GM18909 (cell line): ENCODE measurements around the gene CACNA1B.

ENCODE experiments used
- ATAC-seq: cut with Tn5 transposase; IDR thresholded peaks from one replicate; pipeline ENCODE4 v1.9.1; 2021; ENCODE audit warnings: mild to moderate bottlenecking; ENCODE audit not compliant: unreplicated experiment, poor library complexity

The CACNA1B gene

DNA sequence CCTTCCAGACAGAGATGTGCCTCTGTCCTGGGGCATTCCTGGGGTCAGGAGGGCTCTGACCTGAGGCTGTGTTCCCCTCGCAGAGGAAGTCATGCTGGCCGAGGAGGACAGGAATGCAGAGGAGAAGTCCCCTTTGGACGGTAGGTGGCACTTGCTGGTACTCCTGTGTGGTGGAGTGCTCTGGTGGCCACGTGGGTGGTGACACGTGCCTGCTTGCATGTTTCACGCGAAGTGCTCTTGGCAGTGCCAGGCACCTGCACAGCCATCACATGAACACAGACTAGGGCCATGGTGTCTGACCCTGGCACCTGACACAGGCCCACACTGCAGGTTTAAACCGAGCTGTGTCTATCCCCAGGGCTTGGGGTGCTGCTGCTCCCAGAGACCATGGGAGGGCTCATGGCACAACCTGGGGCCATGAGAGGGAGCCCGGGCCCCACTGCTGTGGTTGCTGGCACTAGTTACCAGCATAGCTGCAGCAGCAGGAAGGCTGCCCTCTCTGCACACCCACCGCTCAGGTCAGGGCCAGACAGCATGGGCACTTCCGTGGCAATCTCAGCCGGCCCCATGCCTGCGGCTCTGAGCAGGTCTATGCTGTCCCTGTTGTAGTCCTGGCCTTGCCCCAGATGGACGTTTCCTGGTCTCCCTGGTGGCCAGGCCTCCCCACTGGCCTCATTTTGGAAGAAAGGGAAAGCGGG is 79.3 kb downstream of the CACNA1B start:
- ATAC-seq = no peak

DNA sequence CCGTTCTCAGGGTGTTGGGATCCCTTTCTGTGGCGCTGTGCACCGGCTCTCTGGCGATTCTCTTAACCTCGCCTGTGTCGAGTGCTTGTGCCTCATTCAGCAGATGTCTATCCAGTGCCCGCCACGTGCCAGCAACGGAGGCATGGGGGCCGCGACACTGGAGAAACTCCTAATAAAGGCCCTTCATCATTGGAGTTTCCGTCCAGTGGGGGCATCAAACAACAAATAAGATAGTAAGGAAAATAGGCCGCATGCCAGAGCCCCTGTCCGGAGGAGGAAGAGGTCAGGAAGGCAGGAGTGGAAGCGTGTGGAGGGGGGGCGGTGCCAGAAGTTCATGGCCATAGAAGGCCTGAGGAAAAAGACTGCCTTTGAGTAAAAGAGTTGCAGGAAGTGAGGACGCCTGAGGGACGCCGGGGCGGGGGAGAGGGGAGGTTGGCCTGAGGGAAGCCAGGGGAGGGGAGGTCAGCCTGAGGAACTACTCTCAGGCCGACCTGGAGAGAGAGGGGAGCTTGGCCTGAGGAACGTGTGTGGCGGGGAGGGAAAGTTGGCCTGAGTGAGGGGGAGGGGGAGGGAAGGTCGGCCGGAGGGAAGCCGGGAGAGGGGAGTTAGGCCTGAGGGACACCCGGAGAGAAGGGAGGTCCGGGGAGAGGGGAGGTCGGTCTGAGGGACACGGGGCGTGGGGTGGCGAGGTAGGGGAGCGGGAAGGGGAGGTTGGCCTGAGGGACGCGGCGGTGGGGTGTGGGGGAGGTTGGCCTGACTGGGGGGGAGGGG is 82.2 kb downstream of the CACNA1B start:
- no peak for ATAC-seq

DNA sequence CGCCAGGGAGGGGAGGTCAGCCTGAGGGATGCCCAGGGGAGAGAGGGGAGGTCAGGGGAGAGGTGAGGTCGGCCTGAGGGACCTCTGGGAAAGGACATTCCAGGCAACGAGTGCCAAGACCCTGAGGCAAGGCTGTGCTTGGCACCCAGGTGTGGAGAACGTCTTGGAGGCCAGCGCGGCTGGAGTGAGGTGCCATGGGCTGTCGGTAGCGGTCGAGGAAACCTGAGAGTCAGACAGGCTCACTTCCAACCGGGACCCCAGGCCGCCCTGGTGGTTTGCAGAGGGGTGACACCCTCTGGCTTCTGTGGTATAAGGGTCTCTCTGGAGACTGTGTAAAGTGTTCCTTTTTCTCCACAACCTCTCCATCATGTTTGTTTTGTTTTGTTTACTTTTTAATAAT is 82.9 kb downstream of the CACNA1B start:
- no peak for ATAC-seq

DNA sequence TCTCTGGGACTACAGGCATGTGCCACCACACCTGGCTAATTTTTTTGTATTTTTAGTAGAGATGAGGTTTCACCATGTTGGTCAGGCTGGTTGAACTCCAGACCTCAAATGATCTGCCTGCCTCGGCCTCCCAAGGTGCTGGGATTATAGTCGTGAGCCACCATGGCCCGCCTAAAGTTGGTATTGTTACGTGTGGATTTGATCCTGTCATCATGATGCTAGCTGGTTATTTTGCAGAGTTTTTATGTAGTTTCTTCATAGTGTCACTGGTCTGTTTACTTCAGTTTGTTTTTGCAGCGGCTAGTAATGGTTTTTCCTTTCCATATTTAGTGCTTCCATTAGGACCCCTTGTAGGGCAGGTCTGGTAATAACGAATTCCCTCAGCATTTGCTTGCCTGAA is 85.9 kb downstream of the CACNA1B start:
- ATAC-seq = no peak

DNA sequence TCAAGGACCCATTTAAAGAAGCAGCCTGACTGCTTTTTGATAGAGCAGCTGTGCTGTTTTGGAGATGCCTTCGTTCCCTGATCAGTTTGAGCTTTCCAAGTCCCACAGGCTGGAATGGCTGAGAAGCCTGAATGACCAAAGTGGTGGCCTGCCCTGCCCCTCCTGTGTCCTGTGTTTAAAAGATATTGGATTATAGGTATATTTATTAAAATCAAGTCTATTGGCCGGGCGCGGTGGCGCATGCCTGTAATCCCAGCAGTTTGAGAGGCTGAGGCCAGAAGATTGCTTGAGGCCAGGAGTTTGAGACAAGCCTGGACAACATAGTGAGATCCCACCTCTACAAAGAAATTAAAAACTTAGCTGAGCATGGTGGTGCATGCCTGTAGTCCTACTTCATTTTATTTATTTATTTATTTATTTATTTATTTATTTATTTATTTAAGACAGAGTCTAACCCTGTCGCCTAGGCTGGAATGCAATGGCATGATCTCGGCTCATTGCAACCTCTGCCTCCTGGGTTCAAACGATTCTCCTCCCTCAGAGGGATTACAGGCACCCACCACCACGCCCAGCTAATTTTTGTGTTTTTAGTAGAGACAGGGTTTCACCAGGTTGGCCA is 87.7 kb downstream of the CACNA1B start:
- no peak for ATAC-seq

DNA sequence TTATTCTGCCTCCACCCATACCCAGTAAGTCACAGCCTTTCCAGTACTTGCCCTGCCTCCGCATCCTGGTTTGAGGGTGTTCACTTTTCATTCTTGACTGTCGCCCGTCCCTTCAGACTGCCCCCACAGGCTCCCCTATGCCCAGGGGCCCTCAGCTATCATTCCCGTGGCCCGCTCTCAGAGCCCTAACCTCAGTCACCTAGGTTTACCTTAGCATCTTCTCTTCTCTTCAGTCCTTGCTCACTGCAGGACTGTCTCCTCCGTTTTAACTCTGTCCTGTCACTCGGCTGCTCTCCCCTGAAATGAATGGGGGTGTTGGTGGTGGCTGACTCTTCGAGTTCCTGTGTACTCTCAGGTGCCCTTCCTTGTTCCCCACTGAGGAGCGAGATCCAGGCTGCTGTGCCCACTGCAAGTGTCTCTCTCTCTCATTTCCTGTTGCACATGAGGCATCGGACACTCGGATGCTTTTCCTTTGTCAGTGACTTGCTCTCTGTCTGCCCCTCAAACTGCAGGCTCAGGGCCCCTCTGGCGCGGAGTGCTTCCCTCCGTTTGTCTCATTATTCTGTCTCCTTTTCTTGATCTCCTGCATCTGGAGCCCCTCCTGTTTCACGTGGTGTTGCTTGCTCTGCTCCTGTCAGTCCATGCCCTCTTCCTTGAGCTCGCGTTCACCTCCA is 89.8 kb downstream of the CACNA1B start:
- ATAC-seq = no peak

DNA sequence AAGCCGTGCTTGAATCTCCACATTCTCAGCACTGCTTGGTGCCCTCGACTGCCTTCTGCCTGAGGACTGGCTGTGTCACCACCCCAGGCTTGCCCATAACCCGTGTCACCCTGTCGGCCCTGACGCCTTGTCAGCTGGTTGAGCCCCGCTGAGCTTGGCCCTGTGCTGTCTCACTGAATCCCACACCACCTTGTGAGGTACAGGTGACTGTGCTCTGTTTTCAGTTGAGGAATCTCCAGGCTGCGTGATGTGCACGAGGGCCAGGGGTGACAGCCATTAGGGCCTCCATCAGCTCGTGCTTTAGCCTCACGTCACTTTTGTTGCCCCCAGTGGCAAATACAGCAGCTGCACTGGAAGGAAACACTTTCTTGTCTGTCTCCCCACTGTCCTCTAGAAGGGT is 90.7 kb downstream of the CACNA1B start:
- no peak for ATAC-seq

DNA sequence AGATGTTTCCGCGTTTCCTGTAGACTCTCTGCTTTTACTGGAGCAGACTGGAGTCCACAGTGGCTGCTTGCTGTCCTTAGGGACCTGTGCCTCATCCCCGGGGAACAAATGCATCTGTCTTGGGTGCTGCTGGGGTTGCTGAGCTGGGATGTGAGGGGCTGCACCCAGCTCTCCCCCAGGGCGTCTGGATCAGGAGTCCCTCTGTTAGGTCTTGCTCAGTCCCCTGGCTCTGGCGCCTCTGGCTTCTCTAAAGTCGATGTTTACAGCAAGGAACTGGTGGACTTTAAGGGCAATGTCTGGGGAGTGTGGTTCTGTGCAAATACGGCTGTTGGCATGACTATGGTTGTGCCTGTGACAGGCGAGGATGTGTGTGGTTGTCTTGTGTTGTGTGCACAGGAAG is 91.4 kb downstream of the CACNA1B start:
- ATAC-seq = no peak

DNA sequence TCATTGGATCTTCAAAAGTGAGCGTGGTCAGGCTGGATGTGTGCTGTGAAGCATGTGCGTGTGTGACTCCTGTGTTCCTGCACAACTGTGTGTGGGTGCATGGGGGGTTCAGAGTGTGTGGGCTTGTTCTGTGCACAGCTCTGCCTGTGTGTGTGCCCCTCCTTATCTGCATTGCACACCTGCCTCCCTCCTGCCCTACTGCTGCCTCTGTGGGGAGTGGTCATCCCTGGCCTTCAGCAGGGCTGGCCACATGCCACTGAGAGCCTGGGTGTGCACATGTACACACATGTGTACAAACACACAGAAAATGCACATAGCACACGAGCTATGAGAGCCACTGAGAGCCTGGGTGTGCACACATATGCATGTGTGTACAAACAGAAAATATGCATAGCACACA is 92.1 kb downstream of the CACNA1B start:
- ATAC-seq = no peak

DNA sequence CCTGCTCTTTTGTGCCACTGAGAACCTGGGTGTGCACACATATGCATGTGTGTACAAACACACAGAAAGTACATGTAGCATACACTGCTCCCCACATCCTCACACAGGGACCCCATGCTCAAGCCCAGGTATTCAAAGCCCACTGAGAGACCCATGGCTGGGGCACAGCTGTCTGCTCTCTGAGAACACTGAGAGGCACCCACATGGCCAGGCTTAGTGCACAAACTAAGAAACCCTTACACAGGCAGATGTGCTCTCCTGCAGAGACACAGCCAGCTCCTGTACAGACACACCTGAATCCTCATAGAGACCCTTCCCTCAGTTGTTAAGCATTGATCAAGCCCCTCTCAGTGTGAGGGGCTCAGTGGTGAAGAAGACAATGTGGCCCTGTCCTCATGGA is 92.5 kb downstream of the CACNA1B start:
- no peak for ATAC-seq

DNA sequence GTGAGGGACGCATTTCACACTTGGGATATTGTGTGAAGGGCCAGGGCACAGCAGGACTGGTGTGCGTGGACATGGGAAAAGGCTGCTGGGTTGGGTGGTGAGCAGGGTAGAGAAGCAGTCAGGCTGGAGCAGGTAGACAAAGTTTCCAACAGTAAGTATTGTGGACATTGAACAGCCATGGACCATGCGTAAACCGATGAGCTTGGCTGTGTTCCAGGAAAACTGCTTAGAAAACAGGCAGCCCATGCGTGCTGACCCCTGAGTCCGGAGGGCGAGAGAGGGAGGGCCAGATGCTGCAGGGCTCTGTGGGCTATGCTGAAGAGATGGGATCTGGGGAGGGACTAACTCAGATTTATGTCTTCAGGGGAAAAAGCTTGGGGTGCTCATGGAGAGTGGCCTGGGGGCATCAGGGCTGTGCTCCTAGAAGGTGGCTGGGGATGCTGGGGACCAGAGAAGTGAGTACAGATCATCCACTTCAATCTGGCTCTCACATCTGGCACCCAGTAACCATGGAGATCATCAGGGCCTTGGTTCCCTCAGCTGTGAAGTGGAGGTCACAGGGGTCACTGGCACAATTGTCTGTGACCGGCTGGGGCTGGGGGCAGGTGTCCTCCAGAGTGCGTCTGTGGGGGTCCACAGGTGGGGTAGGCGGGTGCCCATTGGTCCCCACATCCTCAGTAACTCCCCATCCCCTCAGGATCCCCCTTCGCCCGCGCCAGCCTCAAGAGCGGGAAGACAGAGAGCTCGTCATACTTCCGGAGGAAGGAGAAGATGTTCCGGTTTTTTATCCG is 93.3 kb downstream of the CACNA1B start:
- no peak for ATAC-seq

DNA sequence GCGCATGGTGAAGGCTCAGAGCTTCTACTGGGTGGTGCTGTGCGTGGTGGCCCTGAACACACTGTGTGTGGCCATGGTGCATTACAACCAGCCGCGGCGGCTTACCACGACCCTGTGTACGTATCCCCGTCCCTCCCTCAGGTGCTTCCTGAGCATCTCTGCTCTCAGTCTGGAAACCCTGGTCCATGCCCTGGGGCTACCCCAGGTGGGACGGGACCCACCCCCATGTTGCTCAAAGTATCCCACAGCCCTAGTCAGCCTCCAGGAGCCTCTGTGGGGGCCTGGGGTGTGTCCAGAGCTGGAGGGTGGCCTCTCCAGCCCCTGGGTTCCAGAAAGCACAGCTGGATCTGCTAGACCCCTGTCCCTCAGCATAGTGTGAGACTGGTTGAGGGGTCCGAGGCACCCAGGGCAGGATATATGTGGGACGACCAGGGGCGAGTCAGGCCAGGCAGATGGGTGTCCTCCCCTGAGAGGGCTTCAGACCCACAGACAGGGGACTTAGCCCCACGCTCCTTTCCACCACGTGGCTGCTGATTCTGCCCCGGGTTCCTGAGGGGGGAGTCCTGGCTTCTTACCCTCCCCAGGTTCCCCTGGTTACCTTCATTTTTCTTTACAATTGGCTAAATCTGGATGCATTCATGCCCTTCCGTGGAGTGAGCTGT is 94.0 kb downstream of the CACNA1B start:
- ATAC-seq = no peak

DNA sequence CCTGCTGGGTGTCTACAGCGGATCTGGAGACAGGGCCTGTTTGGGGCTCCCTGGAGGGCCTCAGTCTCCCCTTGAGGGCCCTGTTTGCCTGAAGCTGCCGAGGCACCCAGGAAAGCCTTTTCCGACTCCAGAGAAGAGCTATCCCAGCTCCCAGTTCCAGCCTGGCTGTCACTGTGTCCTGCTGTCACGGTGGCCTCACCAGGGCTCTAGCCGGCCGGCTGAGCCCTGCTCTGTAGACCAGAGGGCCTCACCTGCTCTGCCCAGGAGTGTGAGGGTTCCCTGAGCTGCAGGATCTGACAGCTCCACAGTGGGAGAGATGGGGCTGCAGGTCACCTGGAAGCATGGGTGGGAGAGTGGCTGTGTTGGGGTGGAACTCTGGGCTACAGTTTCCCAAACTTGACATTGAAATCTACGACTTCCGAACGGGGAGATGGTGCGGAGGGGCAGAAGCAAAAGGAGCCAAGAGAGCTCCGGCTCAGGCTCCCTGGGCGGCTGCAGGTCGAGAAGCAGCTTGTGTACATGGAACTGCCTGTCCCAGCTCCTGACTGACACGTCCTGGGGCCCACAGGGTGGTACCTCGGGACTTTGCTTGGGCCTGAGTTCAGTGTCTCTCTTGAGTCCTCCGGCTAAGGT is 94.9 kb downstream of the CACNA1B start:
- no peak for ATAC-seq

DNA sequence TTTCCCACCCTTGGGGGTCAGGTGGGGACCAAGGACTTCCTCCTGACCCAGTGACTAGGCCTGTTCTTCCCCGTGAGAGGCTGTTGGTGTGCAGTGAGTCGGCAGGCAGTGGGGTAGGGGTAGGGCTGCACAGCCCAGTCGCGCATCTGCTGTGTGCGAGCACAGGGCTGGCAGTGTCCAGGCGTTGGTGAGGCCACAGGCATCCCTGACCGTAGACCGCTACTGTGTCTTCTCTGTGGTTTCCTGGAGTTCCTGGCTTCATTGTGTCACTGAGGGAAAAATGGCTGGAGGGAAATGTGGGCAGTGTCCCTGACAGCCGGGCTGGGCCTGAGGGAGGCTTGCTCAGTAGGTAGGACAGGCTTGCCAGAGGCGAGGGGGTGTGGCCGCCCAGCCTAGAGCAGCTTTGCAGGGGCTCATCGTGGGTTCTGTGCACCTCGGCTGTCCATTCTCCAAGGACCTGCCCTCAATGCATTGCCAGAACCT is 95.4 kb downstream of the CACNA1B start:
- ATAC-seq = no peak

DNA sequence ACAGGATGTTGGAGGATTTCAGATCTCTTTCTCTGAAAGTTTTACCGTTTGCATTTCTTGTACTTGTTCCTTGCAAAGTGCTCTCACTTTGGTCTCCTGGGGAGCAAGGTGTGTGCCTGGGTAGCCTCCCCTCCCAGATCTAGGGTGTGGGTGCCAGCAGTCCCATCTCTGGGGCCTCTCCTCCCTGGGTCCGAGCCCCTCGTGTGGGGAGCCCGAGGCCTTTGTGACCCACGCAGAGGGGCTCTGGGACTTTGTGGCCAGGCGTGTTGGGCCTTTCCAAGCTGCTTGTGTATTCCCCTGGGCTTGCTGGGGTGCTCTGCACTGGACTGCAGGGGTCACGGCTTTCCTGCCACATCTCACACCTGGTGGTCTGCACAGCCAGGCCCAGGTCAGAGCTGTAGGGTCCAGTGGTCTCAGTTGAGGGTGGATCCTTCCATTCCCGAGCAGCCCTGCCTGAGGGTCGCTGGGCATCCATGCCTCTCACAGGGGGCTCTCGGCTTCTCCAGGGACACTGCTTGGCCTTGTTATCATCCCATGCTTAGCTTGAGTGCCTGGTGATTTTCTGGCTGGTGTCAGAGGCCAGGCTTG is 96.3 kb downstream of the CACNA1B start:
- ATAC-seq = no peak

DNA sequence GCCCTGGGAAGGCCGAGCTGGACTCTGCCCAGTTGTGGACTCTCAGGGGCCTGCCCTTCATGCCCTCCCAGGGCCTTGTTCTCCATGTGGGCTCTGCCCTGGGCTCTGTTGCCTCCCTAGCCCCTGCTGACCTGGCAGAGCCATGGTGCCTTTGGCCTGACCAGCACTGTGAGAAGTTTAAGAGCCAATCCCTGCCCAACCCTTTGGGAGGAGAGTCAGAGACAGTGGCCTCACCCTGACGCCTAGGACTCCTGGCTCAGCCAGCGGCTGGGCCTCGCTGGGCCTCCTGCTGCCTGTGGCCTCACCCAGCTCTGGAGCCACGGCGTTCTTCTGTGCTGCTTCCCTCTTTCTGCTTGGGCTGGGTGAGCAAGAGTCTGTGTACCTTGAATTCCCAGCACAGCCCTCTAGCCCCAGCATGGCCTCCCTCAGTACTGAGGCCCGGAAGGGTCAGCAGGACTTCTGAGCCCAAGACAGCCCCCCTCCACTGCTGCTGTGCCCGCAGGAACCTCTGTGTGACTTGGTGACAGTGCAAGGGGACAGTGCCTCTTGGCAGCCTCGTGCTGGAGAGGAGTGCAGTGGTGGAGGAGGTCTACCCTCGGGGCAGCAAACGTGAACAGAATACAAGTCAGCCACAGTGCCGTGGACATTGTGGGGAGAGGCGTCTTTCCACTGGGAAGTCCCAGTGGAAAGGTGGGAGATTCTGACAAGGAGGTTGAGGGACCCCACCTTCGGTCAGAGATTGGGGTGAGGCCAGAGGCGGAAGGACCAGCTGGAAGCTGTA is 97.4 kb downstream of the CACNA1B start:
- no peak for ATAC-seq

DNA sequence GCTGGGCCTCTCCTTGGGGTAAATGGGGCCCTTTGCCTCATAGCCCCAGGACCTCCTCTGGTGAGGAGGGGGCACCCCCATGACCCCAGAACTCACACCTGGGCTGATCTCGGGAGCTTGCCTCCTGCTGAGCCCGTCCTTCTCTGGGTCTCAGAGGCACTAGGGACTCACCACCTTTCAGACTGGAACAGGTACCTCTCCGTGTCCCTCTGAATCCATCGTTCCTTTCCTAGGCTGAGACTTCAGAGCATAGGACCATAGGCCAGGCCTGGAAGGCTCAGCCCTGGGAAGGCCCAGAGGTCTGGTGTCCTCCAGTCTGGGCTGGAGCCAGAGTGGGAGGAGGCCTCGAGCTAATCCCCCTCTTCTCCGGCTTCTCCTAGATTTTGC is 97.9 kb downstream of the CACNA1B start:
- no peak for ATAC-seq

DNA sequence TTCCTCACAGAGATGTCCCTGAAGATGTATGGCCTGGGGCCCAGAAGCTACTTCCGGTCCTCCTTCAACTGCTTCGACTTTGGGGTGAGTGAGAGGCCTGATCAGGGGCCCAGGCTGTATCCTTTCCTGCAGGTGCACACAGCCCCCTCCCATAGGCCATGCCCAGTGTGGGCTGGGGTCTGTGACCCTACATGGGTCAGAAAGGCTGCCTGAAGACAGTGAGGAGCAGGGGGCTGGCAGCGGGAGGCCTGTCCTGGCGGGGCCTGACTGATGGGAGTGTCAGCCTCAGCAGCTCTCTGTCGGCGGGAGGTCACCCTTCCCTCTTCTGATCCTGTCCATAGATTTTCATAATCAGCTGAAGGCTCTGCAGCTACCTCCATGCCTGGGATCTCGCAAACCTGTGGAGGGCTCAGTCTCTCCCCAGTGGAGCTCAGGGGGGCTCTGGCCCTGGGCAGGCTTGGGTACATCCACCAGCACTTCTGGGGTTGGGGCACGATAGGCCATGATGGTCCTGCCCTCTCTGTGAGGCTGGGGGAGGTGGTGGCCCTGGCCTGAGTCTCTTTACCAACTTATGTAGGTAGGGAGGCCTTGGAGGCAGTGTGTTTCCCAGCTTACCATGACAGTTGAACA is 98.5 kb downstream of the CACNA1B start:
- no peak for ATAC-seq
